HCT116 (cell line): ENCODE data around the gene HYLS1. TPM values are rescaled to one million over a fixed set of nuclear protein-coding genes. Genes with fewer than 3 reads are reported as not detected.

ENCODE experiments used
- ATAC-seq: fragments of 200-7000 bp; cut with Tn5 transposase; 2 replicates; pipeline ENCODE4 v1.9.1; 2020; ENCODE audit warnings: mild to moderate bottlenecking, moderate library complexity
- BruUV-seq: library from RNA; stranded (reverse); fragments of 400-500 nt; replicated peaks from 2 replicates; lab custom pipeline; 2021; lab: Mats Ljungman, UMichigan
- CTCF ChIA-PET: fragments of 300-600 bp; sonication (Branson Sonifier 250); formaldehyde crosslinking; loops from one replicate; lab custom pipeline; 2021; ENCODE audit warnings: antibody characterized with exemption; lab: Charles Lee
- POLR2A ChIA-PET: fragments of 300-600, 350-600 bp; sonication (Branson Sonifier 250); formaldehyde crosslinking; loops from one replicate; lab custom pipeline; 2021; ENCODE audit warnings: antibody characterized with exemption; lab: Charles Lee
- RAD21 ChIA-PET, 2 experiments: fragments of 300-600 bp; sonication (Branson Sonifier 250); formaldehyde crosslinking; loops; one replicate each; lab custom pipeline; 2023; ENCODE audit warnings: low total read pairs in 2 of 2; ENCODE audit not compliant: uncharacterized antibody in 2 of 2, unreplicated experiment in 2 of 2, low non-redundant PET in 1 of 2; lab: Charles Lee
- DNase-seq: peaks from one replicate; pipeline ENCODE4 v3.0.0-alpha.2; 2010; ENCODE audit warnings: low read depth, low spot score
- H2AFZ ChIP-seq: fragments of 200-600 bp; shearing (Covaris generic), sonication (generic); 2 replicates; pipeline ENCODE4 v1.6.1; 2017; ENCODE audit warnings: low read depth, mixed run types, mixed read lengths, antibody characterized with exemption, low read length; ENCODE audit not compliant: poor library complexity, severe bottlenecking
- H3K27ac ChIP-seq: 2 replicates; pipeline ENCODE4 v1.5.1; 2012; ENCODE audit warnings: low read depth, low read length
- H3K27me3 ChIP-seq: fragments of 200-600 bp; sonication (generic); 2 replicates; pipeline ENCODE4 v1.6.1; 2016; ENCODE audit warnings: mixed run types, low read length, mixed read lengths; ENCODE audit not compliant: insufficient read depth
- H3K36me3 ChIP-seq, 2 experiments: fragments of 200-500 bp in 1 of 2; fragments of 200-600 bp in 1 of 2; sonication (Bioruptor generic) in 1 of 2; sonication (generic) in 1 of 2; 2 replicates each; pipeline versions ENCODE4 v1.5.1 to v1.6.1; 2014 to 2016; ENCODE audit warnings: low read length in 2 of 2, inconsistent platforms in 1 of 2, mixed read lengths in 1 of 2, mixed run types in 1 of 2; ENCODE audit not compliant: insufficient read depth in 2 of 2, control insufficient read depth in 1 of 2
- H3K4me1 ChIP-seq, 2 experiments: fragments of 200-600 bp in 1 of 2; sonication (generic) in 1 of 2; 2 replicates each; pipeline versions ENCODE4 v1.5.1 to v1.6.1; 2012 to 2017; ENCODE audit warnings: low read length in 2 of 2, inconsistent platforms in 1 of 2, mild to moderate bottlenecking in 1 of 2, mixed read lengths in 1 of 2, mixed run types in 1 of 2, moderate library complexity in 1 of 2; ENCODE audit not compliant: insufficient read depth in 2 of 2, control insufficient read depth in 1 of 2
- H3K4me2 ChIP-seq: fragments of 200-600 bp; sonication (generic); 2 replicates; pipeline ENCODE4 v1.6.1; 2017; ENCODE audit warnings: mixed run types, low read length, mixed read lengths
- H3K4me3 ChIP-seq, 2 experiments: fragments of 200-600 bp in 1 of 2; sonication (generic) in 1 of 2; replicated peaks in 1 of 2; 2 replicates each; pipeline ENCODE4 v1.5.1; 2011 to 2016; ENCODE audit warnings: low read length in 2 of 2, control low read depth in 1 of 2, low read depth in 1 of 2, mild to moderate bottlenecking in 1 of 2, mixed read lengths in 1 of 2, mixed run types in 1 of 2
- H3K79me2 ChIP-seq: fragments of 200-600 bp; sonication (generic); 2 replicates; pipeline ENCODE4 v1.6.1; 2017; ENCODE audit warnings: mild to moderate bottlenecking, mixed run types, low read length, moderate library complexity, mixed read lengths; ENCODE audit not compliant: insufficient read depth
- H3K9ac ChIP-seq: fragments of 200-600 bp; sonication (generic); 2 replicates; pipeline ENCODE4 v1.6.1; 2016; ENCODE audit warnings: low read length, mixed read lengths
- H3K9me2 ChIP-seq: fragments of 200-600 bp; sonication (generic), shearing (Covaris generic); 2 replicates; pipeline ENCODE4 v1.6.1; 2017; ENCODE audit warnings: mixed run types, mild to moderate bottlenecking, moderate library complexity; ENCODE audit not compliant: insufficient read depth
- H3K9me3 ChIP-seq, 2 experiments: fragments of 200-500 bp in 1 of 2; fragments of 200-600 bp in 1 of 2; sonication (Bioruptor generic) in 1 of 2; sonication (generic) in 1 of 2; 2 replicates each; pipeline ENCODE4 v1.6.1; 2014 to 2017; ENCODE audit warnings: low read length in 2 of 2, mixed read lengths in 2 of 2, inconsistent platforms in 1 of 2, low read depth in 1 of 2, mild to moderate bottlenecking in 1 of 2, mixed run types in 1 of 2, moderate library complexity in 1 of 2; ENCODE audit not compliant: control insufficient read depth in 1 of 2, insufficient read depth in 1 of 2
- H4K20me1 ChIP-seq: fragments of 200-600 bp; sonication (generic), shearing (Covaris generic); 2 replicates; pipeline ENCODE4 v1.6.1; 2017; ENCODE audit warnings: mixed run types, mild to moderate bottlenecking, moderate library complexity; ENCODE audit not compliant: insufficient read depth
- CBX3 ChIP-seq: IDR thresholded peaks from 2 replicates; pipeline ENCODE4 v1.6.1; 2012; ENCODE audit warnings: low read depth
- CEBPB ChIP-seq: IDR thresholded peaks from 2 replicates; pipeline ENCODE4 v1.6.1; 2012; ENCODE audit warnings: low read depth
- EGR1 ChIP-seq: IDR thresholded peaks from 2 replicates; pipeline ENCODE4 v1.6.1; 2012; ENCODE audit warnings: low read depth
- EZH2 ChIP-seq: fragments of 200-600 bp; sonication (generic); IDR thresholded peaks from 2 replicates; pipeline ENCODE4 v1.6.1; 2017; ENCODE audit warnings: antibody characterized with exemption, mixed run types
- FOSL1 ChIP-seq: IDR thresholded peaks from 2 replicates; pipeline ENCODE4 v1.6.1; 2012; ENCODE audit warnings: low read depth
- POLR2A ChIP-seq: IDR thresholded peaks from 2 replicates; pipeline ENCODE4 v1.7.0; 2011; ENCODE audit warnings: borderline replicate concordance; ENCODE audit not compliant: insufficient read depth, insufficient read length; ENCODE audit errors: extremely low read depth
- SIN3A ChIP-seq: IDR thresholded peaks from 2 replicates; pipeline ENCODE4 v1.6.1; 2012; ENCODE audit warnings: low read depth
- SP1 ChIP-seq: IDR thresholded peaks from 2 replicates; pipeline ENCODE4 v1.6.1; 2012; ENCODE audit warnings: low read depth
- TCF7L2 ChIP-seq: IDR thresholded peaks from 2 replicates; pipeline ENCODE4 v1.7.0; 2011; ENCODE audit warnings: borderline replicate concordance, inconsistent platforms; ENCODE audit not compliant: insufficient read depth, insufficient read length; ENCODE audit errors: extremely low read depth
- YY1 ChIP-seq: IDR thresholded peaks from 2 replicates; pipeline ENCODE4 v1.6.1; 2011; ENCODE audit warnings: low read length, low read depth, moderate library complexity, mild to moderate bottlenecking; ENCODE audit not compliant: insufficient replicate concordance; ENCODE audit errors: extremely low read depth
- ZFX ChIP-seq: fragments of 450-650 bp; IDR thresholded peaks from 2 replicates; pipeline ENCODE4 v1.6.1; 2017
- intact Hi-C: fragments of 100-400 bp; cut with micrococcal nuclease; formaldehyde crosslinking; loops from 2 replicates; pipeline ENCODE4 v1.10.0; 2022
- total RNA-seq: library from RNA; stranded (reverse); gene quantifications from one replicate; pipeline ENCODE4 v1.2.1, GENCODE V29; 2021; ENCODE audit not compliant: unreplicated experiment
- TF ChIP-seq, protein P1 (sequence below): IDR thresholded peaks from 2 replicates; pipeline ENCODE4 v1.6.1; 2012; ENCODE audit warnings: low read depth
- TF ChIP-seq, protein P2 (sequence below), 3 experiments: fragments of 200-600 bp in 1 of 3; sonication (generic) in 1 of 3; IDR thresholded peaks in 2 of 3; conservative IDR thresholded peaks in 1 of 3; 2 replicates each; pipeline ENCODE4 v1.5.1; 2012 to 2017; ENCODE audit warnings: low read depth in 2 of 3, low read length in 2 of 3, antibody characterized with exemption in 1 of 3, borderline replicate concordance in 1 of 3, control low read depth in 1 of 3, mild to moderate bottlenecking in 1 of 3, mixed read lengths in 1 of 3, mixed run types in 1 of 3, moderate library complexity in 1 of 3; ENCODE audit not compliant: insufficient read depth in 1 of 3
- TF ChIP-seq, protein P3 (sequence below): IDR thresholded peaks from 2 replicates; pipeline ENCODE4 v1.6.1; 2012

HYLS1 gene
- total RNA-seq, 1 experiment from 2014 or later = 18.9 TPM

DNA sequence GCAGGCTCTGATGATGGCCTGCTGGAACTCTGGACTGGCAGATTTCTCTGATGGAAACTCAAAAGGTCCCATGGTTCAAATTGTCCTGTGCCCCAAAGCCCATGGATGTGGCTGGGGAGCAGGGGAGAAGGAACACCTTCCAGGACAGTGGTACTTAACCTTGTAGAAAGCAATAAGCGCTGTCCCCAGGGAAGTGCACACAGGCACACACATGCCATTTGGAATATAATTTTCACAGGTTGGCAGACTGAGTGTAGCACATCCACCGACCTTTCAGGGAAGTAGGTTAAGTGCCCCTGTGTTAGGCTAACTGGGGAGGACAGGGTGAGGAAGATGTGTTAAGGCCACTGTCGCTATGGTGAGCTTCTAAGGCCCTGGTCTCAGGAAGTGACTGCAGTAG, 34.7 kb downstream of the HYLS1 start:
- DNase-seq (no peak), ATAC-seq (no peak)
- Histone ChIP-seq H3K9me2 (no peaks in the 10 kb centered on the region), H3K4me1 (no peaks in the 10 kb centered on the region), H3K79me2 (no peaks in the 10 kb centered on the region), H3K9me3 (no peaks in the 10 kb centered on the region), H3K27me3 (peaks cover 1% of the 10 kb centered on the region; the same call in 1 of the 2 replicates), H3K9ac (no peak overlapping the region), H3K36me3 (no peaks in the 10 kb centered on the region), H3K4me2 (no peak overlapping the region), H2AFZ (no peak overlapping the region), H3K4me3 (no peak overlapping the region), H3K27ac (no peak overlapping the region), H4K20me1 (no peaks in the 10 kb centered on the region)
- BruUV-seq = no TSS peak
- POLR2A ChIA-PET = no interaction called here
- CTCF ChIA-PET = no interaction called here
- RAD21 ChIA-PET = no interaction called here
- TF ChIP-seq, protein P1, sequence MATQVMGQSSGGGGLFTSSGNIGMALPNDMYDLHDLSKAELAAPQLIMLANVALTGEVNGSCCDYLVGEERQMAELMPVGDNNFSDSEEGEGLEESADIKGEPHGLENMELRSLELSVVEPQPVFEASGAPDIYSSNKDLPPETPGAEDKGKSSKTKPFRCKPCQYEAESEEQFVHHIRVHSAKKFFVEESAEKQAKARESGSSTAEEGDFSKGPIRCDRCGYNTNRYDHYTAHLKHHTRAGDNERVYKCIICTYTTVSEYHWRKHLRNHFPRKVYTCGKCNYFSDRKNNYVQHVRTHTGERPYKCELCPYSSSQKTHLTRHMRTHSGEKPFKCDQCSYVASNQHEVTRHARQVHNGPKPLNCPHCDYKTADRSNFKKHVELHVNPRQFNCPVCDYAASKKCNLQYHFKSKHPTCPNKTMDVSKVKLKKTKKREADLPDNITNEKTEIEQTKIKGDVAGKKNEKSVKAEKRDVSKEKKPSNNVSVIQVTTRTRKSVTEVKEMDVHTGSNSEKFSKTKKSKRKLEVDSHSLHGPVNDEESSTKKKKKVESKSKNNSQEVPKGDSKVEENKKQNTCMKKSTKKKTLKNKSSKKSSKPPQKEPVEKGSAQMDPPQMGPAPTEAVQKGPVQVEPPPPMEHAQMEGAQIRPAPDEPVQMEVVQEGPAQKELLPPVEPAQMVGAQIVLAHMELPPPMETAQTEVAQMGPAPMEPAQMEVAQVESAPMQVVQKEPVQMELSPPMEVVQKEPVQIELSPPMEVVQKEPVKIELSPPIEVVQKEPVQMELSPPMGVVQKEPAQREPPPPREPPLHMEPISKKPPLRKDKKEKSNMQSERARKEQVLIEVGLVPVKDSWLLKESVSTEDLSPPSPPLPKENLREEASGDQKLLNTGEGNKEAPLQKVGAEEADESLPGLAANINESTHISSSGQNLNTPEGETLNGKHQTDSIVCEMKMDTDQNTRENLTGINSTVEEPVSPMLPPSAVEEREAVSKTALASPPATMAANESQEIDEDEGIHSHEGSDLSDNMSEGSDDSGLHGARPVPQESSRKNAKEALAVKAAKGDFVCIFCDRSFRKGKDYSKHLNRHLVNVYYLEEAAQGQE = no peak
- no peak for TF ChIP-seq TCF7L2
- intact Hi-C loops = loop anchor here (5.0 kb wide), 1 partner anchor 200 kb away; no protein-coding TSS in a partner anchor

DNA sequence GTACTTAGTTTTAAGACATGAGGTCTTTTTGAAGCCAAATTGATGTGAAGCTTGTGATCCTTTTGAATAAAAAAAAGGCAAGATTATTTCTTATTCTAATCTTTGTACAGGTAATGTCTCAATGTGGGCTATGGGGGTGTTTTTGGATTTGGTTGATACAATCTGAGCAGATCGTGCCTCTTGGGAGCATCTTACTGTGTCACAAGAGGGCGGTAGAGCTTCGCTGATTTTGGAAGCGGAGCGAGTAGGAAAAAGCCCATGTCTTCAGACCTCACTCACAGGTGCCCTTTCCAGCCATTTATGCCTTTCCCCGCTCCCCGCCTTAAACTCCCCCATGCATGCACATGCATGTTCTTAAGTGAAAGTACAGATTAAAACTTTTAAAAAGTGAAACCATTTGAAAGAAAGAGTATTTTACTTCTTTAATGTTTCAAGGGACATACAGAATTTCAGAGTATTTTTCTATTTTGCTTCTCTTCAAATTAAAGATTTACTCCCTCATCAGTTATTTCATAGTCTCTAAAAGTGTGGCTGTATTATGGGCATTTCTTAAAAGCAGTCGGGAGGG, 35.6 kb downstream of the HYLS1 start:
- Histone ChIP-seq H2AFZ (no peak overlapping the region), H3K27ac (no peak overlapping the region), H3K79me2 (no peaks in the 10 kb centered on the region), H3K4me1 (no peaks in the 10 kb centered on the region), H3K9me2 (no peaks in the 10 kb centered on the region), H3K27me3 (no peaks in the 10 kb centered on the region), H3K9ac (no peak overlapping the region), H3K4me2 (no peak overlapping the region), H3K9me3 (no peaks in the 10 kb centered on the region), H3K36me3 (no peaks in the 10 kb centered on the region), H3K4me3 (no peak overlapping the region), H4K20me1 (no peaks in the 10 kb centered on the region)
- no TSS peak for BruUV-seq
- DNase-seq (peak; percentile 77), ATAC-seq (peak; percentile 98)
- ChIA-PET RAD21 (no interaction called here), CTCF (interaction anchor here (1.0 to 1.5 kb wide), 3 partner anchors 139 to 557 kb away, joined by 3 to 8 read pairs (median 4); no protein-coding TSS in a partner anchor), POLR2A (no interaction called here)
- intact Hi-C loops = loop anchor here (1.0 to 5.0 kb wide), 3 partner anchors 138 to 271 kb away; no protein-coding TSS in a partner anchor
- TF ChIP-seq FOSL1 (no peak), EGR1 (no peak), ZFX (no peak), EZH2 (no peak), YY1 (no peak), SP1 (no peak), CBX3 (no peak), SIN3A (no peak), CEBPB (no peak), POLR2A (no peak)
- TF ChIP-seq, protein P2, sequence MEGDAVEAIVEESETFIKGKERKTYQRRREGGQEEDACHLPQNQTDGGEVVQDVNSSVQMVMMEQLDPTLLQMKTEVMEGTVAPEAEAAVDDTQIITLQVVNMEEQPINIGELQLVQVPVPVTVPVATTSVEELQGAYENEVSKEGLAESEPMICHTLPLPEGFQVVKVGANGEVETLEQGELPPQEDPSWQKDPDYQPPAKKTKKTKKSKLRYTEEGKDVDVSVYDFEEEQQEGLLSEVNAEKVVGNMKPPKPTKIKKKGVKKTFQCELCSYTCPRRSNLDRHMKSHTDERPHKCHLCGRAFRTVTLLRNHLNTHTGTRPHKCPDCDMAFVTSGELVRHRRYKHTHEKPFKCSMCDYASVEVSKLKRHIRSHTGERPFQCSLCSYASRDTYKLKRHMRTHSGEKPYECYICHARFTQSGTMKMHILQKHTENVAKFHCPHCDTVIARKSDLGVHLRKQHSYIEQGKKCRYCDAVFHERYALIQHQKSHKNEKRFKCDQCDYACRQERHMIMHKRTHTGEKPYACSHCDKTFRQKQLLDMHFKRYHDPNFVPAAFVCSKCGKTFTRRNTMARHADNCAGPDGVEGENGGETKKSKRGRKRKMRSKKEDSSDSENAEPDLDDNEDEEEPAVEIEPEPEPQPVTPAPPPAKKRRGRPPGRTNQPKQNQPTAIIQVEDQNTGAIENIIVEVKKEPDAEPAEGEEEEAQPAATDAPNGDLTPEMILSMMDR (IDR thresholded peaks at IDR 0.05 in 2 of 3, conservative IDR thresholded peaks at IDR 0.05 in 1 of 3; ENCODE audit: borderline replicate concordance in 1 of 3, insufficient read depth in 1 of 3, low read depth in 2 of 3, low read length in 2 of 3) = peak; percentile 75 to 86 (median 86)
- TF ChIP-seq, protein P3, sequence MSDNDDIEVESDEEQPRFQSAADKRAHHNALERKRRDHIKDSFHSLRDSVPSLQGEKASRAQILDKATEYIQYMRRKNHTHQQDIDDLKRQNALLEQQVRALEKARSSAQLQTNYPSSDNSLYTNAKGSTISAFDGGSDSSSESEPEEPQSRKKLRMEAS = 0 out of 2 replicates have a peak, but pooled peaks have one; percentile 12
